Liver (tissue), 9 donors: ENCODE data around the gene NHERF2. TPM values are rescaled to one million over a fixed set of nuclear protein-coding genes. Genes with fewer than 3 reads are reported as not detected.

Experiments used
- DNase-seq: peaks from one replicate; pipeline ENCODE4 v3.0.0-alpha.2; 2017; ENCODE audit warnings: low spot score
- H3K27ac ChIP-seq, 2 donors: one replicate each; pipeline ENCODE4 v1.7.0; 2013; ENCODE audit warnings: inconsistent platforms in 2 of 2, low read length in 2 of 2, control low read depth in 1 of 2, low read depth in 1 of 2, mild to moderate bottlenecking in 1 of 2
- H3K27me3 ChIP-seq, 4 donors: one replicate each; pipeline versions ENCODE4 v1.6.1 to v1.7.0; 2013; ENCODE audit warnings: low read length in 3 of 4, inconsistent platforms in 1 of 4, mild to moderate bottlenecking in 1 of 4, moderate library complexity in 1 of 4; ENCODE audit not compliant: control insufficient read depth in 4 of 4, insufficient read depth in 4 of 4
- H3K36me3 ChIP-seq, 4 donors: one replicate each; pipeline versions ENCODE4 v1.6.1 to v1.7.0; 2013; ENCODE audit warnings: low read length in 3 of 4, mild to moderate bottlenecking in 3 of 4, low read depth in 1 of 4, moderate library complexity in 1 of 4; ENCODE audit not compliant: control insufficient read depth in 4 of 4, insufficient read depth in 3 of 4
- H3K4me1 ChIP-seq, 4 donors: one replicate each; pipeline versions ENCODE4 v1.6.1 to v1.7.0; 2013; ENCODE audit warnings: low read length in 3 of 4, mild to moderate bottlenecking in 3 of 4, moderate library complexity in 1 of 4; ENCODE audit not compliant: control insufficient read depth in 4 of 4, insufficient read depth in 4 of 4
- H3K4me3 ChIP-seq, 3 donors: one replicate each; pipeline versions ENCODE4 v1.6.1 to v1.7.0; 2013; ENCODE audit warnings: low read length in 3 of 3, control low read depth in 1 of 3, low read depth in 1 of 3, mild to moderate bottlenecking in 1 of 3
- H3K9ac ChIP-seq, 2 donors: one replicate each; pipeline ENCODE4 v1.7.0; 2013; ENCODE audit warnings: low read length in 2 of 2, mild to moderate bottlenecking in 2 of 2, moderate library complexity in 2 of 2, control low read depth in 1 of 2, low read depth in 1 of 2
- H3K9me3 ChIP-seq, 4 donors: one replicate each; pipeline versions ENCODE4 v1.6.1 to v1.7.0; 2013; ENCODE audit warnings: low read length in 3 of 4; ENCODE audit not compliant: control insufficient read depth in 4 of 4
- ATF3 ChIP-seq: IDR thresholded peaks from 2 replicates; pipeline ENCODE4 v1.6.1; 2016; ENCODE audit warnings: antibody characterized with exemption
- CTCF ChIP-seq: fragments of 150-350 bp; IDR thresholded peaks from 2 replicates; pipeline ENCODE4 v1.5.1; 2017; ENCODE audit warnings: improper control_type of control experiment, low read depth, low read length; ENCODE audit not compliant: missing input control
- EGR1 ChIP-seq, 2 donors: IDR thresholded peaks; 2 replicates each; pipeline ENCODE4 v1.6.1; 2016 to 2018; ENCODE audit warnings: antibody characterized with exemption in 2 of 2, low read depth in 2 of 2
- FOXA1 ChIP-seq: IDR thresholded peaks from 2 replicates; pipeline ENCODE4 v1.6.1; 2016; ENCODE audit warnings: antibody characterized with exemption
- FOXA2 ChIP-seq: IDR thresholded peaks from 2 replicates; pipeline ENCODE4 v1.6.1; 2016; ENCODE audit warnings: antibody characterized with exemption
- GABPA ChIP-seq, 2 donors: IDR thresholded peaks in 1 of 2; conservative IDR thresholded peaks in 1 of 2; 2 replicates each; pipeline ENCODE4 v1.6.1; 2016; ENCODE audit warnings: antibody characterized with exemption in 2 of 2, mild to moderate bottlenecking in 1 of 2, moderate library complexity in 1 of 2
- HNF4A ChIP-seq, 2 donors: conservative IDR thresholded peaks; 2 replicates each; pipeline ENCODE4 v1.6.1; 2016; ENCODE audit warnings: antibody characterized with exemption in 2 of 2, mild to moderate bottlenecking in 2 of 2
- HNF4G ChIP-seq: IDR thresholded peaks from 2 replicates; pipeline ENCODE4 v1.6.1; 2016; ENCODE audit warnings: antibody characterized with exemption
- JUND ChIP-seq, 2 donors: IDR thresholded peaks; 2 replicates each; pipeline ENCODE4 v1.6.1; 2016; ENCODE audit warnings: antibody characterized with exemption in 2 of 2
- MAX ChIP-seq: IDR thresholded peaks from 2 replicates; pipeline ENCODE4 v1.6.1; 2016; ENCODE audit warnings: antibody characterized with exemption
- NR2F2 ChIP-seq: IDR thresholded peaks from 2 replicates; pipeline ENCODE4 v1.6.1; 2016; ENCODE audit warnings: antibody characterized with exemption
- RAD21 ChIP-seq, 2 donors: IDR thresholded peaks; 2 replicates each; pipeline ENCODE4 v1.6.1; 2016; ENCODE audit warnings: antibody characterized with exemption in 2 of 2, mild to moderate bottlenecking in 2 of 2
- REST ChIP-seq: IDR thresholded peaks from 2 replicates; pipeline ENCODE4 v1.6.1; 2016; ENCODE audit warnings: antibody characterized with exemption, mild to moderate bottlenecking
- RXRA ChIP-seq, 2 donors: IDR thresholded peaks; 2 replicates each; pipeline ENCODE4 v1.6.1; 2017 to 2018; ENCODE audit warnings: antibody characterized with exemption in 2 of 2, mild to moderate bottlenecking in 1 of 2
- SP1 ChIP-seq: IDR thresholded peaks from 2 replicates; pipeline ENCODE4 v1.6.1; 2018; ENCODE audit warnings: antibody characterized with exemption, mild to moderate bottlenecking
- TAF1 ChIP-seq: conservative IDR thresholded peaks from 2 replicates; pipeline ENCODE4 v1.6.1; 2016; ENCODE audit warnings: antibody characterized with exemption, mild to moderate bottlenecking
- YY1 ChIP-seq: IDR thresholded peaks from 2 replicates; pipeline ENCODE4 v1.6.1; 2016; ENCODE audit warnings: antibody characterized with exemption, mild to moderate bottlenecking
- ZBTB33 ChIP-seq: IDR thresholded peaks from 2 replicates; pipeline ENCODE4 v1.6.1; 2016; ENCODE audit warnings: antibody characterized with exemption
- WGBS: extraction: QIAGEN DNeasy Blood & Tissue Kit; methylation state at CpG from one replicate; pipeline ENCODE4 v1.1.7; 2013; 5-methylcytosine and 5-hydroxymethylcytosine counted together
- polyA plus RNA-seq, 2 donors: library from polyadenylated mRNA; stranded (reverse) in 1 of 2; unstranded in 1 of 2; fragments of 200-250 nt in 1 of 2; fragments of >200 nt in 1 of 2; fragmentation: Nextera tagmentation in 1 of 2; extraction: Ambion mirVana in 1 of 2; gene quantifications; one replicate each; pipeline versions ENCODE4 v1.2.1 to v1.2.3, GENCODE V29; 2013 to 2015
- total RNA-seq, 2 donors: library from RNA; depleted of rRNA; stranded (reverse); fragments of >200 nt; gene quantifications; one replicate each; pipeline ENCODE4 v1.2.3, GENCODE V29; 2014
- donor health status: healthy.
- donor health status: healthy.
- donor health status: healthy.
- donor health status: healthy.
- donor health status: healthy.

The NHERF2 gene
- total and polyA plus RNA-seq, 4 donors, result 36.6 to 205 (median 74.1) TPM

- TF ChIP-seq REST, result no peak
These were observed 20.4 kb upstream of the NHERF2 start (continued) for GRCh38 chr16:2006317-2006716.

- TF ChIP-seq HNF4A (conservative IDR thresholded peaks at IDR 0.05) (no peak), YY1 (no peak), HNF4G (no peak), EGR1 (IDR thresholded peaks at IDR 0.05; ENCODE audit: low read depth in 2 of 2) (no peak), CTCF (no peak), ATF3 (no peak), NR2F2 (no peak), TAF1 (no peak), FOXA1 (no peak)
- peaks cover under 1 to 11% (median 2%) of the 10 kb centered on the region in 4 donors for H3K36me3 ChIP-seq
- no peak for DNase-seq
- H3K4me1 ChIP-seq, result peaks cover 36 to 59% (median 53%) of the 10 kb centered on the region in 4 donors
- H3K27ac ChIP-seq, result peak overlapping the region; percentile 23 to 60
- H3K9me3 ChIP-seq, result no peaks in the 10 kb centered on the region
- 73% methylated on average over 16 of the region's 16 CpGs for WGBS
- H3K9ac ChIP-seq, result peak overlapping the region in 1 of 2 donors; percentile 5
- H3K27me3 ChIP-seq, result no peaks in the 10 kb centered on the region
- no peak overlapping the region for H3K4me3 ChIP-seq
These were observed 19.4 kb upstream of the NHERF2 start for GRCh38 chr16:2007081-2007836.

GRCh38 chr16:2008009-2008526 lies 18.6 kb upstream of the NHERF2 start:
- peak overlapping the region; percentile 8 to 47 (median 41) for H3K4me3 ChIP-seq
- H3K27me3 ChIP-seq, result no peaks in the 10 kb centered on the region
- H3K27ac ChIP-seq, result peak overlapping the region; percentile 23 to 60
- DNase-seq, result no peak
- peaks cover 36 to 59% (median 53%) of the 10 kb centered on the region in 4 donors for H3K4me1 ChIP-seq
- 34% methylated on average over 15 of the region's 15 CpGs for WGBS
- H3K9me3 ChIP-seq, result no peaks in the 10 kb centered on the region
- H3K9ac ChIP-seq, result peak overlapping the region in 1 of 2 donors; percentile 5
- H3K36me3 ChIP-seq, result peaks cover 0 to 4% (median under 1%) of the 10 kb centered on the region in 4 donors
- TF ChIP-seq YY1, result no peak
- TF ChIP-seq GABPA (IDR thresholded peaks at IDR 0.05 in 1 of 2, conservative IDR thresholded peaks at IDR 0.05 in 1 of 2), result no peak
- no peak for TF ChIP-seq CTCF
- TF ChIP-seq NR2F2, result no peak
- no peak for TF ChIP-seq MAX
- no peak for TF ChIP-seq RXRA (IDR thresholded peaks at IDR 0.05)
- TF ChIP-seq FOXA2, result no peak
- TF ChIP-seq FOXA1, result no peak
- no peak for TF ChIP-seq HNF4A (conservative IDR thresholded peaks at IDR 0.05)
- TF ChIP-seq SP1, result no peak
- TF ChIP-seq HNF4G, result no peak
- TF ChIP-seq JUND (IDR thresholded peaks at IDR 0.05), result no peak
- TF ChIP-seq RAD21 (IDR thresholded peaks at IDR 0.05), result no peak
- TF ChIP-seq ZBTB33, result no peak
- TF ChIP-seq ATF3, result no peak
- no peak for TF ChIP-seq TAF1
- no peak for TF ChIP-seq EGR1 (IDR thresholded peaks at IDR 0.05; ENCODE audit: low read depth in 2 of 2)
